NCI-H446 (cell line): ENCODE results near the gene SYCN.

Experiments used
- DNase-seq, 2 experiments: peaks; one replicate each; lab custom pipeline; 2025; lab: John Stamatoyannopoulos, UW

Gene SYCN

DNA sequence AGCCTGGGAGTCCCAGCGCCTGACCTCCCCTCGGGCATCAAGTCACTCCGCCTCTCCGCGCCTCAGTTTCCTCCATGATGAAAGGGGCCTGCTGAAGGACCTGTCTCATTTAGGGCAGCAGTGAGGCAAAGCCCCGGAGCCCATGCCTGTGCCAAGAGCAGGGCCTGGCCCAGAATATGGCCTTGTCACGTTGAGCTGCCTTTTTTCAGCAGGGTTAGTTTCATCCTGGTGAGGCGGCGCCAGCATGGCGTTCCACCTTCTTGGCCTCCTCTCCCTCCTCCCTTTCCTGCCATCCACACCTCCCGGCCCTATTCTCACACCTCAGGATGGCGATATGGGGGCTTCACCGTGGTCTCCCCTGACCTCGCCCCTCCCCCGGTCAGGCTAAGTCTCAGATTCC, 48.3 kb downstream of the SYCN start:
- no peak for DNase-seq

DNA sequence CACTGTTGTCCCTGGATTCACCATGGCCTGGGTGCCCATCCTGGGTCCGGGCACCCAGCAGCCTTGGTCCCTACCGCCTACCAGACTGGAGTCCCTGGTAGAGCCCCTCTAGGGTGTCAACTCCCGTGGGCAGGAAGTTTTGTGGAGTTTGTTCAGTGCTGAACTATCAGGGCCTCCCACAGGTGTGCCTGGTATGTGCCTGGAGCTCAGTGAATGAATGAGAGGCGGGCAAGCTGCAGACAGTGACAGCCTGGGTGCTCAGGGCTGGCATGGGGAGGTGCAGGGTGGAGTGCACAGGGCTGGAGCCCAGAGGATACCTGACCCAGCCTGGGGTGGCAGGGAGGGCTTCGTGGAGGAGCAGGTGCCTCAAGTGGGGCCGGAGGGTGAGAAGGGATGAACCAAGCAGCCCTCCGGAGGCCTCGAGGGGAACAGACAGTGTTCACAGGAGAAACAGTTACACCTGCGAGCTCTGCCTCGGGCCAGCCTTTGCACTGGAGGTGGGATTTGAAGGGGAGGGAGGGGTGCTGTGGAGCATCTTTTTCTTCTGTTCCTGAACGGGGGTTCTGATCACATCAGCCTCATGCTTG, 48.9 kb downstream of the SYCN start:
- no peak for DNase-seq

DNA sequence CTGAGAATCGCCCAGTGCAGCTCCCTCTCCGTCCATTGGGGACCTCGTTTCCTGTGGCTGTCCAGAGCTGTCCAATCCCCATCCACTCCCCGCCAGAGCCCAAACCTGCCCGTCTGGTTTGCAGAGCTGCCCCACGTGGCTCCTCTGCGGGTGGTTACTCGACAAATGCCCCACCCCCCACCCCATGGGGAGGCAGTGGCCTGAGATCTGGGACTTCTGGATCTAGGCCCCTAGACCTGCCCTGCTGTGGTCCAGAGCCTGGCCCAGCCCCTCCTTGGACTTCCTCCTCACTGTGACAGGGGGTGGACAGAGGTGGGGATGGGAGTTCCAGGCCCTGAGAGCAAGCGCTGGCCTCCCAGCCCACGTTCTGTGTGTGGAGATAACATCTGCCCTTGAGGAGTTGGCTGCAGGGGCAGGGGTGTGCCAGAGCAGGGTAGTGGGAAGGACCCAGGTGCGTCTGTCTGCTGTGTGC, 49.4 kb downstream of the SYCN start:
- DNase-seq, result no peak

DNA sequence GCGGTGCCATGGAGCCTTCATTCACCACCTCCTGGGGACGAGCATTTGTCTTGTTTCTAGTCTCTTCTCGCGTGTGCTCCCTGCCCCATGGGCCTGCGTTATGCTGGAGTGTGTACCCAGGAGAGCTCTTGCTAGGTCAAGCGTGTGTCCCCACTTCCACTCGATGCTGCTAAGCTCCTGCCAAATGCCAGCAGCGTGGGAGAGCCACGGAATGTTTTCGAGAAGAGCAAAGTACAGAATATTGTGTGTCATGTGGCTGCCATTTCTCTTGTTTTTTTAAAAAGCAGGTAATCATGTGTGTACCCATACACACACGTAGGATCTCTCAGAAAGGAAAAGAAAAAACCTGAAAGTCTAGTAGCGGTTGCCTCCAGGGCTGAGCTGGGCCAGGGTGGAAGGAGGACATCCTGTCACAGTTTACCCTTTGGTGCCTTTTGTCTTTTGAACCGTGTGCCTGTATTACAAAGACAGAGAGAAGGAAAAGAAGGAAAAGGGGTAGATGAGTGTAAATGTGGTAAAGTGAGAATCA, 49.9 kb downstream of the SYCN start:
- DNase-seq, result no peak
